SK-N-SH (cell line): ENCODE data around the gene RHCE. TPM values are rescaled to one million over a fixed set of nuclear protein-coding genes. Genes with fewer than 3 reads are reported as not detected.
"Not testable (repeated sequence)": the region's sequence is repeated elsewhere in the genome, so short reads cannot be mapped to it uniquely, and the experiment has no call there.

Experiments
- CTCF ChIA-PET: fragments of 300-600, 350-600 bp; formaldehyde crosslinking; extraction: SDS; loops from one replicate; lab custom pipeline; 2021; lab: Yijun Ruan, JAX
- POLR2A ChIA-PET: fragments of 350-600 bp; sonication (Branson Sonifier 250); formaldehyde crosslinking; extraction: SDS; loops from one replicate; lab custom pipeline; 2020; ENCODE audit warnings: antibody characterized with exemption, inconsistent platforms; lab: Yijun Ruan, JAX
- DNase-seq: peaks from one replicate; pipeline ENCODE4 v3.0.0; 2012
- H2AFZ ChIP-seq: fragments of 200-600 bp; sonication (generic); 2 replicates; pipeline ENCODE4 v1.8.1; 2016; ENCODE audit warnings: antibody characterized with exemption, mild to moderate bottlenecking, low read depth
- H3F3A ChIP-seq: fragments of 200-600 bp; sonication (generic); replicated peaks from 2 replicates; pipeline ENCODE3; 2016; ENCODE audit warnings: antibody characterized with exemption, mild to moderate bottlenecking; ENCODE audit not compliant: insufficient read depth
- H3K27ac ChIP-seq, 2 experiments: fragments of 200-500 bp in 1 of 2; fragments of 200-600 bp in 1 of 2; sonication (Bioruptor generic) in 1 of 2; sonication (generic), shearing (Covaris generic) in 1 of 2; 2 replicates each; pipeline versions ENCODE4 v1.5.1 to v1.6.1; 2014 to 2016; ENCODE audit warnings: low read depth in 2 of 2, inconsistent platforms in 1 of 2, low read length in 1 of 2, mild to moderate bottlenecking in 1 of 2, mixed read lengths in 1 of 2
- H3K27me3 ChIP-seq: fragments of 200-600 bp; sonication (generic), shearing (Covaris generic); 2 replicates; pipeline ENCODE4 v1.6.1; 2016; ENCODE audit warnings: mixed run types; ENCODE audit not compliant: insufficient read depth
- H3K36me3 ChIP-seq, 2 experiments: fragments of 200-500 bp in 1 of 2; fragments of 200-600 bp in 1 of 2; sonication (Bioruptor generic) in 1 of 2; sonication (generic) in 1 of 2; replicated peaks in 1 of 2; 2 replicates each; pipeline versions ENCODE3 to v1.5.1; 2014 to 2016; ENCODE audit warnings: low read length in 1 of 2, mild to moderate bottlenecking in 1 of 2; ENCODE audit not compliant: insufficient read depth in 2 of 2, control insufficient read depth in 1 of 2
- H3K4me1 ChIP-seq, 2 experiments: fragments of 200-500 bp in 1 of 2; fragments of 200-600 bp in 1 of 2; sonication (Bioruptor generic) in 1 of 2; sonication (generic), shearing (Covaris generic) in 1 of 2; 2 replicates each; pipeline versions ENCODE4 v1.5.1 to v1.6.1; 2014 to 2016; ENCODE audit warnings: low read depth in 1 of 2, low read length in 1 of 2, mixed run types in 1 of 2; ENCODE audit not compliant: insufficient read depth in 2 of 2, control insufficient read depth in 1 of 2
- H3K4me2 ChIP-seq: fragments of 200-600 bp; sonication (generic), shearing (Covaris generic); 2 replicates; pipeline ENCODE4 v1.6.1; 2017; ENCODE audit warnings: mixed run types
- H3K4me3 ChIP-seq, 2 experiments: fragments of 200-500 bp in 1 of 2; fragments of 200-600 bp in 1 of 2; sonication (Bioruptor generic) in 1 of 2; sonication (generic), shearing (Covaris generic) in 1 of 2; 2 replicates each; pipeline versions ENCODE4 v1.5.1 to v1.8.1; 2014 to 2016; ENCODE audit warnings: low read depth in 2 of 2, inconsistent platforms in 1 of 2, low read length in 1 of 2, mild to moderate bottlenecking in 1 of 2, mixed read lengths in 1 of 2, moderate library complexity in 1 of 2
- H3K79me2 ChIP-seq: fragments of 200-600 bp; sonication (generic); 2 replicates; pipeline ENCODE4 v1.8.1; 2017; ENCODE audit warnings: mild to moderate bottlenecking; ENCODE audit not compliant: insufficient read depth
- H3K9ac ChIP-seq: fragments of 200-600 bp; sonication (generic); 2 replicates; pipeline ENCODE4 v1.6.1; 2017; ENCODE audit warnings: mixed run types
- H3K9me2 ChIP-seq: fragments of 200-600 bp; sonication (generic); 2 replicates; pipeline ENCODE4 v1.6.1; 2017; ENCODE audit warnings: mixed run types
- H3K9me3 ChIP-seq: fragments of 200-600 bp; sonication (generic); 2 replicates; pipeline ENCODE4 v1.6.1; 2017; ENCODE audit warnings: mixed run types, mild to moderate bottlenecking, moderate library complexity
- H4K20me1 ChIP-seq: fragments of 200-600 bp; sonication (generic); 2 replicates; pipeline ENCODE4 v1.6.1; 2017; ENCODE audit warnings: mild to moderate bottlenecking, mixed run types; ENCODE audit not compliant: insufficient read depth
- EZH2phosphoT487 ChIP-seq: fragments of 200-600 bp; sonication (generic); IDR thresholded peaks from 2 replicates; pipeline ENCODE4 v1.6.1; 2017; ENCODE audit warnings: low read depth, mixed run types, mild to moderate bottlenecking, antibody characterized with exemption, moderate library complexity, borderline replicate concordance
- FOSL2 ChIP-seq: IDR thresholded peaks from 2 replicates; pipeline ENCODE4 v1.4.0; 2012; ENCODE audit warnings: low read depth, mild to moderate bottlenecking, moderate library complexity, borderline replicate concordance
- GABPA ChIP-seq: IDR thresholded peaks from 2 replicates; pipeline ENCODE4 v1.4.0; 2012; ENCODE audit warnings: low read depth, mild to moderate bottlenecking
- GATA2 ChIP-seq: sonication (generic); formaldehyde crosslinking; IDR thresholded peaks from 2 replicates; pipeline ENCODE4 v1.5.0; 2020; ENCODE audit warnings: mild to moderate bottlenecking, missing genetic modification reagents
- NRF1 ChIP-seq: IDR thresholded peaks from 2 replicates; pipeline ENCODE4 v1.6.1; 2012; ENCODE audit warnings: low read depth, mild to moderate bottlenecking, low read length
- POLR2AphosphoS5 ChIP-seq: IDR thresholded peaks from 2 replicates; pipeline ENCODE4 v1.6.1; 2012; ENCODE audit warnings: low read depth, low read length
- RAD21 ChIP-seq: IDR thresholded peaks from 2 replicates; pipeline ENCODE4 v1.6.1; 2012; ENCODE audit warnings: mild to moderate bottlenecking, low read length
- RFX5 ChIP-seq: IDR thresholded peaks from 2 replicates; pipeline ENCODE4 v1.6.1; 2012; ENCODE audit warnings: mild to moderate bottlenecking, improper control_type of control experiment, low read length
- RXRA ChIP-seq: IDR thresholded peaks from 2 replicates; pipeline ENCODE4 v1.4.0; 2012; ENCODE audit warnings: low read depth, mild to moderate bottlenecking, borderline replicate concordance
- SMC3 ChIP-seq: IDR thresholded peaks from 2 replicates; pipeline ENCODE4 v1.6.1; 2012; ENCODE audit warnings: low read depth, low read length, improper control_type of control experiment
- TCF12 ChIP-seq: IDR thresholded peaks from 2 replicates; pipeline ENCODE4 v1.4.0; 2012
- YY1 ChIP-seq: IDR thresholded peaks from 2 replicates; pipeline ENCODE4 v1.4.0; 2012; ENCODE audit warnings: low read depth, mild to moderate bottlenecking
- WGBS: methylation state at CpG from one replicate; pipeline ENCODE4 v1.1.6; 2017; ENCODE audit warnings: low lambda C conversion rate; 5-methylcytosine and 5-hydroxymethylcytosine counted together
- polyA plus RNA-seq, 3 experiments: library from polyadenylated mRNA; depleted of rRNA; stranded (reverse); fragments of >200 nt; gene quantifications; 2 replicates each; pipeline ENCODE4 v1.2.3, GENCODE V29; 2012
- TF ChIP-seq, protein P1 (sequence below): fragments of 200-600 bp; sonication (generic); IDR thresholded peaks from 2 replicates; pipeline ENCODE4 v1.6.1; 2017; ENCODE audit warnings: antibody characterized with exemption, mild to moderate bottlenecking, moderate library complexity
- TF ChIP-seq, protein P2 (sequence below): IDR thresholded peaks from 2 replicates; pipeline ENCODE4; 2012
- TF ChIP-seq, protein P3 (sequence below): fragments of 150-350 bp; IDR thresholded peaks from 2 replicates; pipeline ENCODE4 v1.6.1; 2016; ENCODE audit warnings: mild to moderate bottlenecking, low read depth, low read length
- TF ChIP-seq, protein P4 (sequence below): fragments of 150-350 bp; IDR thresholded peaks from 2 replicates; pipeline ENCODE4 v1.6.1; 2017; ENCODE audit warnings: antibody characterized with exemption, low read length, low read depth, borderline replicate concordance
- TF ChIP-seq, protein P5 (sequence below): IDR thresholded peaks from 2 replicates; pipeline ENCODE4 v1.4.0; 2012; ENCODE audit warnings: low read depth

The RHCE gene
- polyA plus RNA-seq, 1 of the 3 experiments (the other 2 are of a cell fraction) = 0.54 TPM

DNA sequence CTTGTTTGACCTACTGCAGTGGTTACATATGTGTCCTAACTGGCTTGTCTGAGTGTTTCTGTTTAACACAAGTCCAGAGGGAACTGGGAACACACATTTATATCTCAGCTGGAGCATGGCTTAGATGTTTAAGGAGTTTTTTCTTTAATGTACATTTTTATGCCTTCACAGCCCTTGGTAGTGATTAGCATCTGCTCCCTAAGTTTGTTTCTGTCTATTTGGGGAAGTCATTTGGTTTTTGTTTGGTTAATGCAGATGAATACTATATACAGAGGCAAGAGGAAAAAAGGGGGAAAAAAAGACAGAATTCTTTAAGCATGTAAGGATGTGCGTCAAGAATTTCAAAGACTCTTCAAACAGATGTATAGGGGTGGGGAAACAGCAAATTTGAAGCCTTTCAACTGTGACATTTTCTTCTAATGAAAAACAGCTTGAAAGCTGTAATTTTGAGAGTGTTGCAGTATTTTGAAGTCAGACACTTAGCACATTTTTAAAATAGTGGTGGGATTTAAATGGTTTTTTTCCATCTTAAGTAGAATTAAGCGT lies 25.4 kb upstream of the RHCE start (continued):
- TF ChIP-seq, protein P1, sequence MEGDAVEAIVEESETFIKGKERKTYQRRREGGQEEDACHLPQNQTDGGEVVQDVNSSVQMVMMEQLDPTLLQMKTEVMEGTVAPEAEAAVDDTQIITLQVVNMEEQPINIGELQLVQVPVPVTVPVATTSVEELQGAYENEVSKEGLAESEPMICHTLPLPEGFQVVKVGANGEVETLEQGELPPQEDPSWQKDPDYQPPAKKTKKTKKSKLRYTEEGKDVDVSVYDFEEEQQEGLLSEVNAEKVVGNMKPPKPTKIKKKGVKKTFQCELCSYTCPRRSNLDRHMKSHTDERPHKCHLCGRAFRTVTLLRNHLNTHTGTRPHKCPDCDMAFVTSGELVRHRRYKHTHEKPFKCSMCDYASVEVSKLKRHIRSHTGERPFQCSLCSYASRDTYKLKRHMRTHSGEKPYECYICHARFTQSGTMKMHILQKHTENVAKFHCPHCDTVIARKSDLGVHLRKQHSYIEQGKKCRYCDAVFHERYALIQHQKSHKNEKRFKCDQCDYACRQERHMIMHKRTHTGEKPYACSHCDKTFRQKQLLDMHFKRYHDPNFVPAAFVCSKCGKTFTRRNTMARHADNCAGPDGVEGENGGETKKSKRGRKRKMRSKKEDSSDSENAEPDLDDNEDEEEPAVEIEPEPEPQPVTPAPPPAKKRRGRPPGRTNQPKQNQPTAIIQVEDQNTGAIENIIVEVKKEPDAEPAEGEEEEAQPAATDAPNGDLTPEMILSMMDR = no peak
- TF ChIP-seq GATA2 = no peak
- TF ChIP-seq, protein P2, sequence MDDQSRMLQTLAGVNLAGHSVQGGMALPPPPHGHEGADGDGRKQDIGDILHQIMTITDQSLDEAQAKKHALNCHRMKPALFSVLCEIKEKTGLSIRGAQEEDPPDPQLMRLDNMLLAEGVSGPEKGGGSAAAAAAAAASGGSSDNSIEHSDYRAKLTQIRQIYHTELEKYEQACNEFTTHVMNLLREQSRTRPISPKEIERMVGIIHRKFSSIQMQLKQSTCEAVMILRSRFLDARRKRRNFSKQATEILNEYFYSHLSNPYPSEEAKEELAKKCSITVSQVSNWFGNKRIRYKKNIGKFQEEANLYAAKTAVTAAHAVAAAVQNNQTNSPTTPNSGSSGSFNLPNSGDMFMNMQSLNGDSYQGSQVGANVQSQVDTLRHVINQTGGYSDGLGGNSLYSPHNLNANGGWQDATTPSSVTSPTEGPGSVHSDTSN = no peak
- no peak for TF ChIP-seq SMC3
- TF ChIP-seq RFX5 = no peak
- no peak for TF ChIP-seq EZH2phosphoT487
- TF ChIP-seq YY1 = no peak
- TF ChIP-seq RXRA = no peak
- no peak for TF ChIP-seq NRF1

DNA sequence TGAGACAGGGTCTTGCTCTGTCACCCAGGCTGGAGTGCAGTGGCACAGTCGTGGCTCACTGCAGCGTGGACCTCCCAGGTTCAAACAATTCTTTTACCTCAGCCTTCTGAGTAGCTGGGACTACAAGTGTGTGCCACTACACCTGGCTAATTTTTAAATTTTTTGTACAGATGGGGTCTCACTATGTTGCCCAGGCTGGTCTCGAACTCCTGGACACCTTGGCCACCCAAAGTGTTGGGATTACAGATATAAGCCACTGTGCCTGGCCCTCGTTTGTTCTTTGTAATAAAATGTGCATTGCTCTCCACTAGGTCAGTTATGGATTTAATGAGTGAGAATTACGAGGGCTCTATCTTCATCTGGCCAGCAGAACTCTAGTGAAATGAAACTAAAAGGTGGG lies 24.0 kb upstream of the RHCE start:
- H3K9ac ChIP-seq, POLR2A ChIA-PET, H2AFZ ChIP-seq, H3K4me3 ChIP-seq, H3K9me3 ChIP-seq, H3K27me3 ChIP-seq, H3K27ac ChIP-seq, H3K9me2 ChIP-seq, DNase-seq, H3K4me2 ChIP-seq: not testable (repeated sequence)
- CTCF ChIA-PET = interaction anchor here (1.8 kb wide), 1 partner anchor 13 kb away, joined by 6 read pairs; the partner anchor contains the start of gene MACO1
- peaks cover 94% of the 10 kb centered on the region for H3K79me2 ChIP-seq
- H4K20me1 ChIP-seq = peaks cover 25% of the 10 kb centered on the region
- peaks cover 22% of the 10 kb centered on the region in 2 experiments for H3K36me3 ChIP-seq
- WGBS = 97% methylated on average over 5 of the region's 5 CpGs
- H3F3A ChIP-seq = peaks cover 28% of the 10 kb centered on the region
- peaks cover 10 to 16% of the 10 kb centered on the region in 2 experiments; a peak in 3 of 4 replicates for H3K4me1 ChIP-seq

DNA sequence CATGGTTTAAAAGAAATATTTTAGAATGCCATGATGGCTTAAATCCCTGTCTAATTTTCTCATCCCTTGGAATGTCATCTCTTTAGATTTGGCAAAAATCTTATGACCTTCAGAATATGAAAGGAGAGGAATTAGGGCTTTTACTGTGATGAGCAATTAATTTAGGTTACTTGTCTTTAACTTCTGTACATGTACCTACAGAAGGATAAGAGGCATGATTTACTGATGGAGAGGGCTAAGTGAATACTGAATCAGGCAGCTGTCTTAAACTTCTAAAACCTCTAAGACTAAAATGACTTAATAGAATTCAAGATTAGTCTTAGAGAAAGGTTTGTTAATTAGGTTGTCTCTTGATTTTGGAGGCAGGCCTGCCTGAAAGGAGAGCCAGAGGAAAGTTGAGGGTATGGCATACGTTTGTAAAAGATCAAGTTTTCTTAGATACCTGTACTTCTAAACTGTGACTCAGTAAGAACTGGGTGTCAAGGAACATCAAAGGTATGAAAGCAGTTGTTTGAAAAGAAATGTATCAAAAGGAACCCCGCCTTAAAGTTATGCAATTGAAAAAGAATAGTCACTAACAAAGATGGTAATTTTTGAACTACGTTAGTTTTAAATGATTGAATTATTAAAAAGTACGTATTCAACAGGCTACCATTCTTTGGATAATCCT lies 22.5 kb upstream of the RHCE start:
- CTCF ChIA-PET = interaction anchor here (1.3 to 1.8 kb wide), 3 partner anchors 12 to 74 kb away, joined by 3 to 6 read pairs (median 5); partner anchors contain the start of gene MACO1
- peaks cover 96% of the 10 kb centered on the region for H3K79me2 ChIP-seq
- peaks cover 25% of the 10 kb centered on the region for H4K20me1 ChIP-seq
- TF ChIP-seq, protein P3, sequence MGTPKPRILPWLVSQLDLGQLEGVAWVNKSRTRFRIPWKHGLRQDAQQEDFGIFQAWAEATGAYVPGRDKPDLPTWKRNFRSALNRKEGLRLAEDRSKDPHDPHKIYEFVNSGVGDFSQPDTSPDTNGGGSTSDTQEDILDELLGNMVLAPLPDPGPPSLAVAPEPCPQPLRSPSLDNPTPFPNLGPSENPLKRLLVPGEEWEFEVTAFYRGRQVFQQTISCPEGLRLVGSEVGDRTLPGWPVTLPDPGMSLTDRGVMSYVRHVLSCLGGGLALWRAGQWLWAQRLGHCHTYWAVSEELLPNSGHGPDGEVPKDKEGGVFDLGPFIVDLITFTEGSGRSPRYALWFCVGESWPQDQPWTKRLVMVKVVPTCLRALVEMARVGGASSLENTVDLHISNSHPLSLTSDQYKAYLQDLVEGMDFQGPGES = no peak
- TF ChIP-seq, protein P4, sequence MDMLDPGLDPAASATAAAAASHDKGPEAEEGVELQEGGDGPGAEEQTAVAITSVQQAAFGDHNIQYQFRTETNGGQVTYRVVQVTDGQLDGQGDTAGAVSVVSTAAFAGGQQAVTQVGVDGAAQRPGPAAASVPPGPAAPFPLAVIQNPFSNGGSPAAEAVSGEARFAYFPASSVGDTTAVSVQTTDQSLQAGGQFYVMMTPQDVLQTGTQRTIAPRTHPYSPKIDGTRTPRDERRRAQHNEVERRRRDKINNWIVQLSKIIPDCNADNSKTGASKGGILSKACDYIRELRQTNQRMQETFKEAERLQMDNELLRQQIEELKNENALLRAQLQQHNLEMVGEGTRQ = no peak
- no peak for TF ChIP-seq GABPA
- TF ChIP-seq GATA2 = no peak
- TF ChIP-seq SMC3 = no peak
- TF ChIP-seq FOSL2 = no peak
- no peak for TF ChIP-seq POLR2AphosphoS5
- TF ChIP-seq, protein P5, sequence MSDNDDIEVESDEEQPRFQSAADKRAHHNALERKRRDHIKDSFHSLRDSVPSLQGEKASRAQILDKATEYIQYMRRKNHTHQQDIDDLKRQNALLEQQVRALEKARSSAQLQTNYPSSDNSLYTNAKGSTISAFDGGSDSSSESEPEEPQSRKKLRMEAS = no peak
- no peak for TF ChIP-seq TCF12
- TF ChIP-seq YY1 = no peak
- TF ChIP-seq RAD21 = no peak

More for the DNA sequence above, 22.5 kb upstream of the RHCE start:
- Histone ChIP-seq H3K9me3 (no peaks in the 10 kb centered on the region), H3K27ac (peak overlapping the region in 1 of 2 experiments; percentile 67; a peak in 2 of 4 replicates), H3F3A (peaks cover 28% of the 10 kb centered on the region), H2AFZ (no peak overlapping the region), H3K9me2 (no peaks in the 10 kb centered on the region), H3K4me2 (no peak overlapping the region), H3K4me3 (no peak overlapping the region), H3K27me3 (no peaks in the 10 kb centered on the region), H3K4me1 (peaks cover 10 to 16% of the 10 kb centered on the region in 2 experiments; a peak in 3 of 4 replicates), H3K9ac (no peak overlapping the region), H3K36me3 (peaks cover 9 to 12% of the 10 kb centered on the region in 2 experiments)
- 88% methylated on average over 4 of the region's 4 CpGs for WGBS
- POLR2A ChIA-PET = interaction anchor here (0.6 to 0.7 kb wide), 2 partner anchors 8 to 86 kb away, joined by 4 to 5 read pairs; no protein-coding TSS in a partner anchor
- DNase-seq = no peak
